ENCODE measurements around the gene OLFM3. TPM values are rescaled to one million over a fixed set of nuclear protein-coding genes. Genes with fewer than 3 reads are reported as not detected.

The OLFM3 gene
- polyA plus RNA-seq, 4 donors, result 2.6 to 21.3 TPM; not detected in 2

DNA sequence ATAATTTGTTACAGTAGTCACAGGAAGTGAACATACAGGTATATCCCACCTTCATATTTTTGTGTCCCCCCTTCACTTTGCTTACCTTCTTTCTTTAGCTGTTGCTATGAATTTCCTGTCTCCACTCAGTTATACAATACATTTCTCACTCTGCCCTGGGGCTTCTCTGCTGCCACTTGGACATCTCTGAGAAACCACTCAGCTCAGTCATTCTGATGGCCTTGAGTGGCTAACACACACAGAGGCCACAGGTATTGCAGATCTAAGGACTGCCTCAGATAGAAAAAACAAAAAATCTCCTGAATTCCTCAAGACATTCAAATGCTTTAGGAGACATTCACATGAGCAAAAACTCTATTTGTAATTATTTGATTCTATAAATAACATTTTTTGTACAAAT is 87.7 kb downstream of the OLFM3 start:
- H3K27ac ChIP-seq (ENCODE audit: low read depth in 1 of 3, low read length in 2 of 3), result no peak overlapping the region
- DNase-seq (no peak), FAIRE-seq (no peak)
- no peaks in the 10 kb centered on the region for H3K4me1 ChIP-seq (ENCODE audit: control insufficient read depth in 3 of 3, insufficient read depth in 2 of 3, low read depth in 1 of 3, low read length in 2 of 3)
- H3K27me3 ChIP-seq (ENCODE audit: control insufficient read depth in 3 of 3, insufficient read depth in 3 of 3, low read length in 3 of 3), result no peaks in the 10 kb centered on the region
- no peaks in the 10 kb centered on the region for H3K36me3 ChIP-seq (ENCODE audit: control insufficient read depth in 3 of 3, insufficient read depth in 2 of 3, low read depth in 1 of 3, low read length in 3 of 3)
- no peaks in the 10 kb centered on the region for H3K9me3 ChIP-seq (ENCODE audit: control insufficient read depth in 2 of 2, insufficient read depth in 1 of 2, low read depth in 1 of 2, low read length in 1 of 2)
- H3K4me3 ChIP-seq (ENCODE audit: low read depth in 1 of 3, low read length in 3 of 3), result no peak overlapping the region

DNA sequence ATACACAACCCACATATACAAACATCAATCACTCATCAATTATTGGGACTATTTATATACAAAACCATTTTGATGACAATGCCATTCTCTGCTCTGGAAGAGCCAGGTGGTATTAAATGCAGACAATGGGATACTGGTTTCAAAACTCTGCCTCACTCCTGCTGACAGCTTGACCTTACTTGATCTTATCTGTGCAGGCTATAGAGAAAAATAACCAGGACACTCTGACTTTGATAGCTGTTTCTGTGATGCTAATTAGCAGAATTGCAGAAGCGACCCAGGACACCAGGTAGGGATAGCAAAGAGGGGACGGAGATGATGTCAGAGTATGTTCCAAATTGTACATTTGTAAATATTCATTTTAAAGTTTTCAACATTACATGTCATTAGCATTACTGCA is 89.5 kb downstream of the OLFM3 start:
- no peaks in the 10 kb centered on the region for H3K9me3 ChIP-seq (ENCODE audit: control insufficient read depth in 2 of 2, insufficient read depth in 1 of 2, low read depth in 1 of 2, low read length in 1 of 2)
- no peaks in the 10 kb centered on the region for H3K27me3 ChIP-seq (ENCODE audit: control insufficient read depth in 3 of 3, insufficient read depth in 3 of 3, low read length in 3 of 3)
- H3K4me3 ChIP-seq (ENCODE audit: low read depth in 1 of 3, low read length in 3 of 3), result no peak overlapping the region
- H3K27ac ChIP-seq (ENCODE audit: low read depth in 1 of 3, low read length in 2 of 3), result no peak overlapping the region
- DNase-seq (no peak), FAIRE-seq (no peak)
- no peaks in the 10 kb centered on the region for H3K4me1 ChIP-seq (ENCODE audit: control insufficient read depth in 3 of 3, insufficient read depth in 2 of 3, low read depth in 1 of 3, low read length in 2 of 3)
- no peaks in the 10 kb centered on the region for H3K36me3 ChIP-seq (ENCODE audit: control insufficient read depth in 3 of 3, insufficient read depth in 2 of 3, low read depth in 1 of 3, low read length in 3 of 3)
- WGBS, 3 donors, result 50 to 82% (median 80%) methylated on average over 2 of the region's 2 CpGs

GRCh38 chr1:101905283-101905835 is 91.4 kb downstream of the OLFM3 start:
- H3K9me3 ChIP-seq (ENCODE audit: control insufficient read depth in 2 of 2, insufficient read depth in 1 of 2, low read depth in 1 of 2, low read length in 1 of 2), result no peaks in the 10 kb centered on the region
- DNase-seq, result no peak
- FAIRE-seq, result no peak

DNA sequence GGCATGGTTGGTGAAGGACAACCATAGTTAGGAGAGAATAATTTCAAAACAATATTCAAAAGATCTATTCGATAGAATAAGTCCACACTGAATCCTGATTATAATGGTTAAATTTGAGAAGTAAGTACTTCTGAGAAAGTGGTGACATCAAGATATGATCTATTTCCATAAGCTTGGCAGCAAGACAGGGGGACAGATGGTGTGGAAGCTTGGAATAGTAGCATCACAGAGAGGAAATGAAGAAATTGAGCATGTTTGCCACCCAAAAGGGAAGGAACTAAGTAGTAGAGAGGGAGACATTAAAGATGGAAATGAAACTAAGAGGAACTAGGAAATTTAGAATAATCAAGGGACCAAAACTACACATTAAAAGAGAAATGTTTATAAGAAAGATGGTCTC is 94.5 kb downstream of the OLFM3 start:
- H3K9me3 ChIP-seq (ENCODE audit: control insufficient read depth in 2 of 2, insufficient read depth in 1 of 2, low read depth in 1 of 2, low read length in 1 of 2), result no peaks in the 10 kb centered on the region
- H3K27ac ChIP-seq (ENCODE audit: low read depth in 1 of 3, low read length in 2 of 3), result no peak overlapping the region
- DNase-seq, result no peak
- no peaks in the 10 kb centered on the region for H3K36me3 ChIP-seq (ENCODE audit: control insufficient read depth in 3 of 3, insufficient read depth in 2 of 3, low read depth in 1 of 3, low read length in 3 of 3)
- H3K4me1 ChIP-seq (ENCODE audit: control insufficient read depth in 3 of 3, insufficient read depth in 2 of 3, low read depth in 1 of 3, low read length in 2 of 3), result no peaks in the 10 kb centered on the region
- H3K27me3 ChIP-seq (ENCODE audit: control insufficient read depth in 3 of 3, insufficient read depth in 3 of 3, low read length in 3 of 3), result no peaks in the 10 kb centered on the region
- FAIRE-seq, result no peak
- WGBS, 3 donors, result 74 to 96% (median 80%) methylated on average over 1 of the region's 1 CpG
- no peak overlapping the region for H3K4me3 ChIP-seq (ENCODE audit: low read depth in 1 of 3, low read length in 3 of 3)

More at GRCh38 chr1:101905283-101905835, 91.4 kb downstream of the OLFM3 start:
- H3K27ac ChIP-seq (ENCODE audit: low read depth in 1 of 3, low read length in 2 of 3), result no peak overlapping the region
- no peak overlapping the region for H3K4me3 ChIP-seq (ENCODE audit: low read depth in 1 of 3, low read length in 3 of 3)
- no peaks in the 10 kb centered on the region for H3K27me3 ChIP-seq (ENCODE audit: control insufficient read depth in 3 of 3, insufficient read depth in 3 of 3, low read length in 3 of 3)
- H3K4me1 ChIP-seq (ENCODE audit: control insufficient read depth in 3 of 3, insufficient read depth in 2 of 3, low read depth in 1 of 3, low read length in 2 of 3), result no peaks in the 10 kb centered on the region
- 51 to 69% (median 69%) methylated on average over 2 of the region's 2 CpGs for WGBS, 3 donors
- no peaks in the 10 kb centered on the region for H3K36me3 ChIP-seq (ENCODE audit: control insufficient read depth in 3 of 3, insufficient read depth in 2 of 3, low read depth in 1 of 3, low read length in 3 of 3)

GRCh38 chr1:101898137-101898536 is 98.6 kb downstream of the OLFM3 start:
- Histone ChIP-seq H3K27me3 (ENCODE audit: control insufficient read depth in 3 of 3, insufficient read depth in 3 of 3, low read length in 3 of 3) (no peaks in the 10 kb centered on the region), H3K9me3 (ENCODE audit: control insufficient read depth in 2 of 2, insufficient read depth in 1 of 2, low read depth in 1 of 2, low read length in 1 of 2) (no peaks in the 10 kb centered on the region), H3K4me3 (ENCODE audit: low read depth in 1 of 3, low read length in 3 of 3) (no peak overlapping the region), H3K27ac (ENCODE audit: low read depth in 1 of 3, low read length in 2 of 3) (no peak overlapping the region), H3K4me1 (ENCODE audit: control insufficient read depth in 3 of 3, insufficient read depth in 2 of 3, low read depth in 1 of 3, low read length in 2 of 3) (no peaks in the 10 kb centered on the region), H3K36me3 (ENCODE audit: control insufficient read depth in 3 of 3, insufficient read depth in 2 of 3, low read depth in 1 of 3, low read length in 3 of 3) (no peaks in the 10 kb centered on the region)
- FAIRE-seq (no peak), DNase-seq (no peak)
- 87 to 88% (median 88%) methylated on average over 2 of the region's 2 CpGs for WGBS, 3 donors

DNA sequence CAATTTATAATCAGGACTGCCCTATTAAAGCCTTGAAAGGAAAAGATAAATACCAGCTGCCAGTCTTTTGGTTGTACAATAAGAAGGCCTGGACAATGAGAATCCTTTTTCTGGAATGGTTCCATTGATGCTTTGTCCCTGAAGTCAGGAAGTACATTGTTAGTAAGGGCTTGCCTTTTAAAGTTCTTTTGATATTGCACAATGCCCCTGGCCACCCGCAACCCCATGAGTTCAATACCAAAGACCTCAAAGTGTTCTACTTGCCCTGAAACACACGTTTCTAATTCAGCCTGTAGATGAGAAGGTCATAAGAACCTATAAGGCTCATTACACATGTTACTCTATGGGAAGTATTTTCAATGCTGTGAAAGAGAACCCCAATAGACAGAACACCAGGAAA is 112.1 kb downstream of the OLFM3 start:
- H3K27me3 ChIP-seq (ENCODE audit: control insufficient read depth in 3 of 3, insufficient read depth in 3 of 3, low read length in 3 of 3), result no peaks in the 10 kb centered on the region
- no peak overlapping the region for H3K27ac ChIP-seq (ENCODE audit: low read depth in 1 of 3, low read length in 2 of 3)
- no peaks in the 10 kb centered on the region for H3K36me3 ChIP-seq (ENCODE audit: control insufficient read depth in 3 of 3, insufficient read depth in 2 of 3, low read depth in 1 of 3, low read length in 3 of 3)
- no peak for FAIRE-seq
- no peaks in the 10 kb centered on the region for H3K4me1 ChIP-seq (ENCODE audit: control insufficient read depth in 3 of 3, insufficient read depth in 2 of 3, low read depth in 1 of 3, low read length in 2 of 3)
- DNase-seq, result no peak
- H3K4me3 ChIP-seq (ENCODE audit: low read depth in 1 of 3, low read length in 3 of 3), result no peak overlapping the region
- 67 to 74% (median 71%) methylated on average over 2 of the region's 2 CpGs for WGBS, 3 donors
- no peaks in the 10 kb centered on the region for H3K9me3 ChIP-seq (ENCODE audit: control insufficient read depth in 2 of 2, insufficient read depth in 1 of 2, low read depth in 1 of 2, low read length in 1 of 2)

GRCh38 chr1:101875891-101876290 is 120.8 kb downstream of the OLFM3 start:
- Histone ChIP-seq H3K9me3 (ENCODE audit: control insufficient read depth in 2 of 2, insufficient read depth in 1 of 2, low read depth in 1 of 2, low read length in 1 of 2) (no peaks in the 10 kb centered on the region), H3K4me3 (ENCODE audit: low read depth in 1 of 3, low read length in 3 of 3) (no peak overlapping the region), H3K4me1 (ENCODE audit: control insufficient read depth in 3 of 3, insufficient read depth in 2 of 3, low read depth in 1 of 3, low read length in 2 of 3) (no peaks in the 10 kb centered on the region), H3K27ac (ENCODE audit: low read depth in 1 of 3, low read length in 2 of 3) (no peak overlapping the region), H3K27me3 (ENCODE audit: control insufficient read depth in 3 of 3, insufficient read depth in 3 of 3, low read length in 3 of 3) (no peaks in the 10 kb centered on the region), H3K36me3 (ENCODE audit: control insufficient read depth in 3 of 3, insufficient read depth in 2 of 3, low read depth in 1 of 3, low read length in 3 of 3) (no peaks in the 10 kb centered on the region)
- FAIRE-seq, result no peak
- DNase-seq, result no peak

DNA sequence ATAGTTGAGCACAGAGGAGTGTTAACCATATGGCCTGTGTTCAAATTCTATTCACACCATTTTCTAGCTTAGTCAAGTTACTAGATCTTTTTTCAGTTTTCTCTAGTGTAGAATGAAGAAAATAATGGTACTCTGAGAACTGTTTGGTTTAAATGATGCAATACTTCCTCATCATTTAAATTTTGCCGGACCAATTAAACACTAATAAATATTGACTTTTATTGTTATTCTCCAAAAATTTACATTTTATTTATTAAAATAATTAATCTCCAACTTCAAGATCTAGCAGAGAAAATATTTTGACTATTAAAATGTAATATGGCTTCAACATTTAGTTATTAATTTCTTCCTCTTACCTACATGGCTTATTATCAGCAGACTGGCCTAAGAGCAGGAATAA is 123.1 kb downstream of the OLFM3 start:
- FAIRE-seq, result no peak
- H3K27ac ChIP-seq (ENCODE audit: low read depth in 1 of 3, low read length in 2 of 3), result no peak overlapping the region
- 91 to 97% (median 93%) methylated on average over 1 of the region's 1 CpG for WGBS, 3 donors

GRCh38 chr1:101859941-101860340 is 136.8 kb downstream of the OLFM3 start:
- Histone ChIP-seq H3K4me1 (ENCODE audit: control insufficient read depth in 3 of 3, insufficient read depth in 2 of 3, low read depth in 1 of 3, low read length in 2 of 3) (peaks cover 0 to 16% (median 0%) of the 10 kb centered on the region in 3 donors), H3K36me3 (ENCODE audit: control insufficient read depth in 3 of 3, insufficient read depth in 2 of 3, low read depth in 1 of 3, low read length in 3 of 3) (no peaks in the 10 kb centered on the region), H3K4me3 (ENCODE audit: low read depth in 1 of 3, low read length in 3 of 3) (no peak overlapping the region), H3K27ac (ENCODE audit: low read depth in 1 of 3, low read length in 2 of 3) (peak overlapping the region in 1 of 3 donors; percentile 29), H3K9me3 (ENCODE audit: control insufficient read depth in 2 of 2, insufficient read depth in 1 of 2, low read depth in 1 of 2, low read length in 1 of 2) (no peaks in the 10 kb centered on the region), H3K27me3 (ENCODE audit: control insufficient read depth in 3 of 3, insufficient read depth in 3 of 3, low read length in 3 of 3) (no peaks in the 10 kb centered on the region)
- peak in 1 of 2 donors; percentile 54 for DNase-seq
- WGBS, 3 donors, result 24 to 64% (median 50%) methylated on average over 1 of the region's 1 CpG
- no peak for FAIRE-seq

More for the DNA sequence above, 123.1 kb downstream of the OLFM3 start:
- Histone ChIP-seq H3K27me3 (ENCODE audit: control insufficient read depth in 3 of 3, insufficient read depth in 3 of 3, low read length in 3 of 3) (no peaks in the 10 kb centered on the region), H3K36me3 (ENCODE audit: control insufficient read depth in 3 of 3, insufficient read depth in 2 of 3, low read depth in 1 of 3, low read length in 3 of 3) (no peaks in the 10 kb centered on the region), H3K4me1 (ENCODE audit: control insufficient read depth in 3 of 3, insufficient read depth in 2 of 3, low read depth in 1 of 3, low read length in 2 of 3) (no peaks in the 10 kb centered on the region), H3K4me3 (ENCODE audit: low read depth in 1 of 3, low read length in 3 of 3) (no peak overlapping the region), H3K9me3 (ENCODE audit: control insufficient read depth in 2 of 2, insufficient read depth in 1 of 2, low read depth in 1 of 2, low read length in 1 of 2) (no peaks in the 10 kb centered on the region)
- DNase-seq, result no peak
